HEK293T (cell line): ENCODE data around the gene RGS7BP.
A peak's percentile ranks its signal among the peaks of the same experiment; 100 is the strongest.

Experiments used
- CTCF ChIA-PET: fragments of 350-600 bp; formaldehyde crosslinking; extraction: SDS; loops from one replicate; lab custom pipeline; 2021; ENCODE audit warnings: antibody characterized with exemption, inconsistent platforms; lab: Yijun Ruan, JAX
- POLR2A ChIA-PET: fragments of 350-600 bp; formaldehyde crosslinking; extraction: SDS; loops from one replicate; lab custom pipeline; 2020; ENCODE audit warnings: antibody characterized with exemption, inconsistent platforms; lab: Yijun Ruan, JAX
- DNase-seq: peaks from one replicate; pipeline ENCODE4 v3.0.0; 2012; ENCODE audit warnings: mixed read lengths; ENCODE audit errors: extremely low spot score
- ARNT ChIP-seq: fragments of 450-650 bp; IDR thresholded peaks from 2 replicates; pipeline ENCODE4 v1.6.1; 2017; ENCODE audit warnings: mild to moderate bottlenecking
- CTBP1 ChIP-seq: fragments of 450-650 bp; IDR thresholded peaks from 2 replicates; pipeline ENCODE4 v1.6.1; 2016; ENCODE audit warnings: borderline replicate concordance
- FOXK2 ChIP-seq: fragments of 450-650 bp; IDR thresholded peaks from 2 replicates; pipeline ENCODE4 v1.6.1; 2016; ENCODE audit warnings: mild to moderate bottlenecking
- FOXM1 ChIP-seq: fragments of 450-650 bp; IDR thresholded peaks from 2 replicates; pipeline ENCODE4 v1.6.1; 2017; ENCODE audit warnings: mild to moderate bottlenecking, borderline replicate concordance
- HDGF ChIP-seq: fragments of 450-650 bp; IDR thresholded peaks from 2 replicates; pipeline ENCODE4 v1.6.1; 2017; ENCODE audit warnings: antibody characterized with exemption, borderline replicate concordance
- L3MBTL2 ChIP-seq: fragments of 450-650 bp; conservative IDR thresholded peaks from 2 replicates; pipeline ENCODE4 v1.6.1; 2016; ENCODE audit warnings: mild to moderate bottlenecking
- LEF1 ChIP-seq: fragments of 450-650 bp; IDR thresholded peaks from 2 replicates; pipeline ENCODE4 v1.6.1; 2017; ENCODE audit warnings: mild to moderate bottlenecking, borderline replicate concordance
- NFRKB ChIP-seq: fragments of 450-650 bp; IDR thresholded peaks from 2 replicates; pipeline ENCODE4 v1.6.1; 2016; ENCODE audit warnings: mild to moderate bottlenecking, moderate library complexity
- SUZ12 ChIP-seq: fragments of 450-650 bp; IDR thresholded peaks from 2 replicates; pipeline ENCODE4 v1.6.1; 2016; ENCODE audit warnings: mild to moderate bottlenecking
- TARDBP ChIP-seq: fragments of 450-650 bp; IDR thresholded peaks from 2 replicates; pipeline ENCODE4 v1.6.1; 2016
- ZNF384 ChIP-seq: fragments of 450-650 bp; IDR thresholded peaks from 2 replicates; pipeline ENCODE4 v1.6.1; 2016

Gene RGS7BP

GRCh38 chr5:64655596-64655995 is 149.8 kb downstream of the RGS7BP start:
- DNase-seq: no peak
- ChIA-PET POLR2A (no interaction called here), CTCF (no interaction called here)
- no peak for TF ChIP-seq TARDBP
- TF ChIP-seq CTBP1: no peak
- TF ChIP-seq L3MBTL2: no peak
- no peak for TF ChIP-seq NFRKB
- TF ChIP-seq SUZ12: no peak
- TF ChIP-seq ZNF384: no peak
- no peak for TF ChIP-seq ARNT
- no peak for TF ChIP-seq LEF1
- TF ChIP-seq FOXK2: no peak
- no peak for TF ChIP-seq FOXM1
- no peak for TF ChIP-seq HDGF

DNA sequence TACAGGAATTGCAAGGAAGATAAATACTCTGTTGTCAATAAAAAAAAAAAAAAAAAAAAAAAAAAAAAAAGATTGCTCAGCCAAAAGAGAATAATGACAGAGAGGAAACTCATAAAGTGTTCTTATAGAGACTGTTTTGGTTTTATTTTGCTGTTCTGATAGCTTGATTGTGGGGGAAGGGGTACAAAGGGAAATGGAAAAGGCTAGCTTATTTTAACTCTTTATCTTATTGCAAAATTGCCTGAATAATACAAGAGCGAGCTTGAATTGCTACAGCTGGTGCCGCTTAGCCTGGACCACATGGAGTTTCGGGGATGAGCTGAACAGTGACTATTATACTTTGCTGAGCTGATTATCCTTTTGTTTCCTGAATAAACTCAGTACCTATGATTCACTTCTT is 153.5 kb downstream of the RGS7BP start:
- no peak for DNase-seq

More for the DNA sequence above, 153.5 kb downstream of the RGS7BP start:
- TF ChIP-seq ZNF384: peak; percentile 68
- TF ChIP-seq ARNT: no peak
- ChIA-PET POLR2A (interaction anchor here (0.8 kb wide), 1 partner anchor 210 kb away, joined by 3 read pairs; no protein-coding TSS in a partner anchor), CTCF (interaction anchor here (0.5 kb wide), 1 partner anchor 1005 kb away, joined by 3 read pairs; no protein-coding TSS in a partner anchor)
